Pulmonary artery endothelial cell (primary cell): ENCODE data around the gene SLIT3. TPM values are rescaled to one million over a fixed set of nuclear protein-coding genes. Genes with fewer than 3 reads are reported as not detected.

Experiments used
- DNase-seq: peaks from one replicate; pipeline ENCODE4 v3.0.0-alpha.2; 2011; ENCODE audit warnings: low read depth, low spot score
- total RNA-seq: library from RNA; depleted of rRNA; stranded (reverse); fragments of >200 nt; gene quantifications from 2 replicates; pipeline ENCODE4 v1.2.3, GENCODE V29; 2014

SLIT3 gene
- total RNA-seq, 1 donor from 2014 or later: 0.99 TPM

GRCh38 chr5:168781941-168782571 lies 518.9 kb downstream of the SLIT3 start:
- DNase-seq: no peak

- DNase-seq: no peak
These were observed 520.1 kb downstream of the SLIT3 start for GRCh38 chr5:168780888-168781287.

DNA sequence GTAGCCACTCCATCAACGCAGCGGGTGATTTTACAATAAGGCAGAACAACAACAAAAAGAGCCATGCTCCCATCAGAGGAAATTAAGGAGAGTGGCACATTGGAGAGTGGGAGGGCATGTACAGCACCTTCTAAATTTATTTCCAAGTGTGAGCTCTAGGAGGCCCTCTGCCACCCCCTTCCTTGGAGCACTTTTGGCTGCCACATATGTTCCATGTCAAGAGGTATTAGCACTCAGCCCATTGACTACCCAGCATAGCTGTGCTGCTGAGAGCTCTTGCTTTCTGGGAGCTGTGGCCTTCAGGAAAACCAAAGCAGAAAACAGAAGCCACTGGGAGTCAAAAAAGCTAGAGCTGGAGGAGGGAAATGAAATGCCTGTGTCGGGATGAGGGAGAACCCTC lies 521.6 kb downstream of the SLIT3 start:
- no peak for DNase-seq

DNA sequence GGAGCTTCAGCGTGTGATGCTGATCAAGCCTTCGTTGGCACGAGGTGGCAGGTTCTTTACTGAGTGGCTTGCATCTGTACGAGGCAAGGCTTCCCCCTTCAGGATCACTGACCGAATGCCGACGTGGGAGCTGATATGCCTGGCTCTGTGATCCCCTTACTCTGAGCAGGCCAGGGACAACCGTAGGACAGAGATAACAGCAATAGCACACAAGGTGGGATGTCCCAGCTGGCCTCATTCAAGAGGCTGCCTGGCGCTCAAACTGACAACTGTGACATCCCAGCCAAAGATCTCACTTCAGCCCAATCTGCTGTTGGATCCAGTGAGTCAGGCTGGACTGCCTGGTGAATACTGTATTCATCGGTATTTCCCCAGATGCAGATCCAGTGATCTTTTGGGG lies 522.4 kb downstream of the SLIT3 start:
- DNase-seq: no peak

DNA sequence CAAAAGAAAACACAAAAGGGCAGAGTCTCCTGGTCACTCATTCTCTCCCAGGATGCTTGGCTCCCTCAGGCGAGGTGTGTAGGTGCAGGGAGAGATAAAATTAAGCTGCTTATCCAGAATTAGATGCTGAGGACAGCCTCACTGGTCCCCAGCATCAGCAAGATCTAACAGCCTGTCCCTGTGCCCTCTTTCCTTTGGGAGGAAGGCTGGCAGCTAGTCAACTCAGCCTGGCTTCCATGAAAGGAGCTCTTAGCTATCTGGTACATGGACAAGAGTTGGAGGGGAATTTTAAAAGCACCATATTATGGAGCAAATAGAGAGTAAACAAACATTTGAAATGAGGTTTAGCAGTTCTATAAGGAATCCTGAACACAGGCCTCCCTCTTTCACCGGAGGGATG lies 523.3 kb downstream of the SLIT3 start:
- DNase-seq: no peak

- DNase-seq: no peak
These were observed 524.9 kb downstream of the SLIT3 start for GRCh38 chr5:168776070-168776469.

GRCh38 chr5:168773226-168773625 lies 527.7 kb downstream of the SLIT3 start:
- DNase-seq: no peak

DNA sequence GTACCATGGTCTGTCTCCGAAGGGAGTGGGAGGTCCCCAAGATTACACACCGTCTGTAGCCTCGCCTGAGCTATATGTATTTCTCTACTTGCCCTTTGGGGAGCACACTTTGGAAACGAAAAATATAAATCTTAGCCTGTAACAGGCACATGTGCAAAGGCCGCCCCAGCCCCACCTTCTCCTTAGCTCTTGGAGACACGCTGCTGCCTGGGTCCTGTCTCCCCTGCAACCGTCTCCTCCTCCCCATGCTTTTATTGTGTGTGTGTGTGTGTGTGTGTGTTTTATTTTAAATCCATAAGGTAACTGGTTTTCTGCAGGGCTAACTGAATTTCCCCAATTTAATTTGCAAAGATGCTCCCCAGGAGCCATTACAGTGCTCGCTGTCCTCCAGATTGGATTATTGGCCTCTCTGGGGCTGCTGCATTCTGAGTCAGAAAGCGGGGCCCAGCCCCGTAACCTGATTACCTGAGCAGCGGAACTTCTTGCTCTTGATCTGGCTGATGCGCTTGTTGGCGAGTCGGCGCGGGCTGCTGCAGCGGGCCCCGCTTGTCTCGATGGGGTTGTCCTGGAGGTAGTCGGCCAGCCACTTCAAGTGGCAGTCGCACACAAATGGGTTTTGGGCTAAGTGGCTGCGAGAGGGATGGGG lies 528.5 kb downstream of the SLIT3 start:
- DNase-seq: no peak

DNA sequence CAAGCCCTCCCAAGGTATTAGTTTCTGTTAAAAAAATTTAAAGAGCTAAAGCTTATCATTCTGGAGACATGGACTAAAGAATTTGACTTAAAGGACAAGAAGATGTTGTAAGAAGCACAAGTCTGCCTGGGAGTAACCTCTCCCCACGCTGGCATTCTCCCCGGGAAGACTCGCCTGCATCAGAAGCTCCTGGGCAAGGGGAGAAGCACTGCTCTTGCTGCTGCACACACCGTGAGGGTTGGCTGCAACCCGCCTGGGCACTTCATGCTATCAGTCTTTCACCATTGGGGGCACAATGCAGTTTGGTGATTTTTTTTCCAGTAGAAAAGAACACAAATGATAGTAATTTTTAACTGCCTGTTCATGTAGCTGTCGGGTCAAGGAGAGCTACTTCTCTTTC lies 529.3 kb downstream of the SLIT3 start:
- DNase-seq: no peak

GRCh38 chr5:168770996-168771395 lies 529.9 kb downstream of the SLIT3 start:
- no peak for DNase-seq

- DNase-seq: no peak
These were observed 530.9 kb downstream of the SLIT3 start for GRCh38 chr5:168770036-168770498.

- DNase-seq: no peak
These were observed 532.8 kb downstream of the SLIT3 start for GRCh38 chr5:168768172-168768571.

DNA sequence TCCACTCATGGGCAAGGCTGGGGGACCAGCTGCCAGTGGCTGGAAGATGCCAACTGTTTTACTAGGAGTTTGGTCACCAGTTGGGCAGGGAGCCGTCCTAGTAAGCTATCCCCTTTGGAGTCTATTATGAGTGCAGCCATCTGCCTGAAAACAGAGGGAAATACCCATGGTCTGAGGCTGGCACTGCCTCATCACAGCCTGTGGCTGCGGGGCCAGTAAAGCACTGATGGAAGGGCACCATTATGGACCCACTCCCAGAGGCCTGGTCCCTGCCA lies 534.6 kb downstream of the SLIT3 start:
- no peak for DNase-seq

DNA sequence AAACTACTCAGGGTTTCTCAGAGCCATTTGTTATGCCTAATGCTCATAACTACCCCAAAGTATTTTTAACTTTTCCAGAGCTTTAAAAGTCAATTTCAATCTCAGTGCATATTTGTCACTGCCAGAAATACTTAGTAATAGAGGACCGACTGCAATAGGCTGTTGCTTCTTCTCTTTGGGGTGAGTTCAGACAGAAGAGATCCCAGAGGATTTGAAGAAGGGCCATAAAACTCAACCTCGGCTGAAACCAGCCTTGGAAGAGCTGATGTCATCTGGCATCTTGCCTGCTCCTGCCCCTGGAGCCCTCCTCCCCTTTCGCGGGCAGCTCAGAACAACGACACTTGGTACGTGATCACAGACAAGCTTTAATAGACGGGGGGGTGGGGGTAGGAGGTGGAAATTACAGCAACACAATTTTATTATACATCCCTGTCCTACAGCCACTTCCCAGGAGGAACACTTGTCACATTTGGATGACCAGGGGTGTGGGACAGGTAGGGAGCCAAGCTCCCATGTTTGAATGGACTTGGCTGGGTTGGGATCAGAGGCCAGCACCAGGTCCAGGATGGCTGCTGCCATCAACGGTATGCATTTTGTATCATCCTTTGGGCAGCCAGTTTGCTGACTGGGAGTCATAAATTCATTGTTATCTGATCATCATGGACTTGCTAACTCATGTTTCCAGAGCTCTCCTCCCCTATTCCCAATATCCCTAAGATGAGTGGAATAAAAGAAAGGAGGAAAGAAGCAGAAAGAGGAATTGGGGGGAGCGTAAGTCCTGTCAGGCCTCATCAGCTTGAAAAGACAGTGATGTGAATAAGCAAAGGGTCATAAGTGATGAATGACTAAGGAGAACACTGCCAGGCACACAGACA lies 535.2 kb downstream of the SLIT3 start:
- no peak for DNase-seq

DNA sequence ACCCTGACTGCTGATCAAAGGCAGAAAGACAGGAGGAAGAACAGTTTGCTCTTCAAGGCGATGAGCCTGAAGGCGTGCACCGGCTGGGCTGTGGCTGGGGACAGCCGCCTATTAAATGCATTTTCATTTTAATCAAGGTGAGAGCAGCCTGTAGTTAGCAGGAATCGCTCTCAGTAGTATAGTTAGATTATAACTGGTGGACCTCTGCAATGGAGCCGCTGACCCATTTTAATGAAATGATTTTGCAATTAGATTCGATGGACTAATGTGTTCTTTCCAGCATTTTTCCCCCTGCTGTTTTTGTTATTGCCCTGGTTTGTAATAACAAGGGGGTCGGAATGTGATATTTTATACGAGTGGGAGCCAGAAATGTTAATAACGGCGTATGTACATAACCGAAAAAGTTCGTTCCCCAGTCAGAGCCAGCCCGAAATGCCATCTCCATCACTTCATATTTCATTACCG lies 535.8 kb downstream of the SLIT3 start:
- no peak for DNase-seq

- DNase-seq: no peak
These were observed 544.2 kb downstream of the SLIT3 start for GRCh38 chr5:168756453-168757391.

- no peak for DNase-seq
These were observed 545.3 kb downstream of the SLIT3 start for GRCh38 chr5:168755548-168756093.

- no peak for DNase-seq
These were observed 547.2 kb downstream of the SLIT3 start for GRCh38 chr5:168753691-168754254.

- no peak for DNase-seq
These were observed 548.3 kb downstream of the SLIT3 start for GRCh38 chr5:168752416-168753190.

DNA sequence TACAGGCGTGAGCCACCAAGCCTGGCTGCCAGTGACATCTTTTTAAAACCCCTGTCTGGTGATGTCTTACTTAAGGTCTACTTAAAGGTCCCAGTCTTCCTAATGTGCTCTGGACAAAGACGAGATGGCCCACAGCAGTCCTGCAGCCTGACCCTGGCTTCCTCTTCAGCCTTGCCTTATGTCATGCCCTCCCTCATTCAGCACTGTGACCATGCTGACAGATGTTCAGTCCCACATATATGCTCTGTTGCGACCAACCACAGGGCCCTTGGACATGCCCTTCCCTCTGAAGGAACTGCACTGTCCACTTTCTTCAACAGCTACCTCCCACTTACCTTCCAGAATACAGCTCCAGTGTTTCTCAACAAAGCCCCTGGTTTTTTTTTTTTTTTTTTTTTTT lies 548.9 kb downstream of the SLIT3 start:
- no peak for DNase-seq
